PC-3 (cell line): ENCODE measurements around the gene MPL. TPM values are rescaled to one million over a fixed set of nuclear protein-coding genes. Genes with fewer than 3 reads are reported as not detected.

Experiments
- ATAC-seq: fragments of 200-7000 bp; cut with Tn5 transposase; 2 replicates; pipeline ENCODE4 v1.9.1; 2020; ENCODE audit warnings: mild to moderate bottlenecking, moderate library complexity
- BruUV-seq: library from RNA; stranded (reverse); fragments of 400-500 nt; replicated peaks from 2 replicates; lab custom pipeline; 2021; lab: Mats Ljungman, UMichigan
- CTCF ChIA-PET: fragments of 300-600 bp; sonication (Branson Sonifier 250); formaldehyde crosslinking; loops from one replicate; lab custom pipeline; 2022; ENCODE audit warnings: antibody characterized with exemption; lab: Charles Lee
- POLR2A ChIA-PET: fragments of 300-600 bp; sonication (Branson Sonifier 250); formaldehyde crosslinking; loops from one replicate; lab custom pipeline; 2022; ENCODE audit warnings: antibody characterized with exemption; ENCODE audit not compliant: unreplicated experiment; lab: Charles Lee
- DNase-seq: peaks from one replicate; pipeline ENCODE4 v3.0.0-alpha.2; 2015
- H2AFZ ChIP-seq: fragments of 300-600 bp; sonication (generic); 2 replicates; pipeline ENCODE4 v1.6.0; 2016; ENCODE audit warnings: antibody characterized with exemption, low read length
- H3F3A ChIP-seq: fragments of 300-600 bp; sonication (generic); one replicate; pipeline ENCODE4 v1.6.0; 2017; ENCODE audit warnings: antibody characterized with exemption, low read length, control low read depth, mild to moderate bottlenecking; ENCODE audit not compliant: unreplicated experiment
- H3K27ac ChIP-seq: fragments of 300-600 bp; sonication (generic); 2 replicates; pipeline ENCODE4 v1.5.1; 2016; ENCODE audit warnings: mild to moderate bottlenecking, low read length
- H3K27me3 ChIP-seq: fragments of 300-600 bp; sonication (generic); 2 replicates; pipeline ENCODE4 v1.6.1; 2016; ENCODE audit warnings: low read length, mixed read lengths
- H3K36me3 ChIP-seq: fragments of 300-600 bp; sonication (generic); 2 replicates; pipeline ENCODE4 v1.6.1; 2016; ENCODE audit warnings: low read depth, mixed run types, low read length, mixed read lengths
- H3K4me1 ChIP-seq: fragments of 300-600 bp; sonication (generic); 2 replicates; pipeline ENCODE4 v1.5.1; 2016; ENCODE audit warnings: low read length; ENCODE audit not compliant: insufficient read depth
- H3K4me2 ChIP-seq: fragments of 300-600 bp; sonication (generic); 2 replicates; pipeline ENCODE4 v1.6.0; 2016; ENCODE audit warnings: low read length
- H3K4me3 ChIP-seq: fragments of 300-600 bp; sonication (generic); 2 replicates; pipeline ENCODE4 v1.5.1; 2016; ENCODE audit warnings: mild to moderate bottlenecking, low read length, mixed read lengths
- H3K79me2 ChIP-seq: fragments of 300-600 bp; sonication (generic); 2 replicates; pipeline ENCODE4 v1.6.1; 2017; ENCODE audit warnings: low read length, mixed read lengths
- H3K9ac ChIP-seq: fragments of 300-600 bp; sonication (generic); 2 replicates; pipeline ENCODE4 v1.6.0; 2016; ENCODE audit warnings: mild to moderate bottlenecking, low read length
- H3K9me2 ChIP-seq: fragments of 300-600 bp; sonication (generic); replicated peaks from 2 replicates; pipeline ENCODE4 v1.6.1; 2016; ENCODE audit warnings: mixed run types, low read length, mixed read lengths
- H3K9me3 ChIP-seq: fragments of 300-600 bp; sonication (generic); 2 replicates; pipeline ENCODE4 v1.6.1; 2016; ENCODE audit warnings: low read length, mixed read lengths
- H4K20me1 ChIP-seq: fragments of 300-600 bp; sonication (generic); 2 replicates; pipeline ENCODE4 v1.6.1; 2016; ENCODE audit warnings: low read length, mixed read lengths
- EZH2 ChIP-seq: fragments of 300-600 bp; sonication (generic); IDR thresholded peaks from one replicate; pipeline ENCODE4 v1.6.1; 2017; ENCODE audit warnings: antibody characterized with exemption, mild to moderate bottlenecking, low read length; ENCODE audit not compliant: unreplicated experiment
- EZH2phosphoT487 ChIP-seq: fragments of 300-600 bp; sonication (generic); IDR thresholded peaks from 2 replicates; pipeline ENCODE4 v1.6.1; 2018; ENCODE audit warnings: mild to moderate bottlenecking, antibody characterized with exemption, low read length, borderline replicate concordance
- intact Hi-C: fragments of 100-400 bp; cut with micrococcal nuclease; formaldehyde crosslinking; loops from 2 replicates; pipeline ENCODE4 v1.9.0; 2023
- total RNA-seq: library from RNA; depleted of rRNA; stranded (reverse); fragments of >200 nt; gene quantifications from 2 replicates; pipeline ENCODE4 v1.2.3, GENCODE V29; 2014
- TF ChIP-seq, protein P1 (sequence below): fragments of 300-600 bp; sonication (generic); conservative IDR thresholded peaks from 2 replicates; pipeline ENCODE4 v1.5.1; 2017; ENCODE audit warnings: antibody characterized with exemption, low read depth, mild to moderate bottlenecking, low read length

Gene MPL
- total RNA-seq, 1 experiment from 2014 or later = not detected

DNA sequence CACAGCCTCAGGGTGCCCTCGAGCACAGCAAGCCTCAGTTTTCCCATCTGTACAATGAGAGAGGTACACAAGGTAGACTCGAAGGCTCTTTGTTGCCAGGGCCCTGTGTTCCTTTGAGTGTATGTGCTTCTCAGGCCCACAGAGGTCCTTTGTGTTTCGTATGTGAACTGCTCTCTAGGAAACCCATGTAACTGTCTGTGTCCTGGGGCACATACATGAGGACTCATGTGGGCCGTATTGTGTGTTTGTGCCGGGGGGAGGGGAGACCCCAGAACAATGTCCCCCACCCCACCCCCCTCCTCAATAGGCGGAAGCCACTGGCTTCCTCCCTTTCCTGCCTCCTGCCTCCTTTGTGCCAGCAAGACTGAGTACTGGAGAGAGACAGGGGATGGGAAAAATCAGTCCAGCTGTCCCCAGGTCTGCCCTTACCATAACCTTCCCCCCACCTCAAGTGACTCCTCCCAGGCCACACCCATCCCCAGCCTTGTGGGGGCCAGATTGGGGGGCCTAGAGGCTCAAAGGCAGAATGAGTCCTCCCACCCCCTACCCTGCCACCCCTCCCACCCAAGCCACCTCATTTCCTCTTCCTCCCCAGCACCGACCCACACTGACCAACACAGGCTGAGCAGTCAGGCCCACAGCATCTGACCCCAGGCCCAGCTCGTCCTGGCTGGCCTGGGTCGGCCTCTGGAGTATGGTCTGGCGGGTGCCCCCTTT, 37.1 kb upstream of the MPL start, which contains the start of gene TIE1:
TSS of gene TIE1 (plus strand) at position 605 of the 717 bp plus-strand sequence. CDS start at position 695, 90 bp downstream.
- BruUV-seq = no TSS peak
- Histone ChIP-seq H4K20me1 (no peaks in the 10 kb centered on the region), H3K4me3 (no peak within 1 kb of the TSS), H2AFZ (no peak within 1 kb of the TSS), H3K9me3 (no peaks in the 10 kb centered on the region), H3K79me2 (no peaks in the 10 kb centered on the region), H3K27me3 (no peaks in the 10 kb centered on the region), H3K4me1 (peaks cover under 1% of the 10 kb centered on the region; the same call in 1 of the 2 replicates), H3K9me2 (no peaks in the 10 kb centered on the region), H3K4me2 (no peak within 1 kb of the TSS), H3K9ac (no peak within 1 kb of the TSS), H3F3A (no peaks in the 10 kb centered on the region), H3K27ac (no peak within 1 kb of the TSS), H3K36me3 (no peaks in the 10 kb centered on the region)
- ChIA-PET CTCF (no interaction called here), POLR2A (no interaction called here)
- DNase-seq = no peak
- TF ChIP-seq, protein P1, sequence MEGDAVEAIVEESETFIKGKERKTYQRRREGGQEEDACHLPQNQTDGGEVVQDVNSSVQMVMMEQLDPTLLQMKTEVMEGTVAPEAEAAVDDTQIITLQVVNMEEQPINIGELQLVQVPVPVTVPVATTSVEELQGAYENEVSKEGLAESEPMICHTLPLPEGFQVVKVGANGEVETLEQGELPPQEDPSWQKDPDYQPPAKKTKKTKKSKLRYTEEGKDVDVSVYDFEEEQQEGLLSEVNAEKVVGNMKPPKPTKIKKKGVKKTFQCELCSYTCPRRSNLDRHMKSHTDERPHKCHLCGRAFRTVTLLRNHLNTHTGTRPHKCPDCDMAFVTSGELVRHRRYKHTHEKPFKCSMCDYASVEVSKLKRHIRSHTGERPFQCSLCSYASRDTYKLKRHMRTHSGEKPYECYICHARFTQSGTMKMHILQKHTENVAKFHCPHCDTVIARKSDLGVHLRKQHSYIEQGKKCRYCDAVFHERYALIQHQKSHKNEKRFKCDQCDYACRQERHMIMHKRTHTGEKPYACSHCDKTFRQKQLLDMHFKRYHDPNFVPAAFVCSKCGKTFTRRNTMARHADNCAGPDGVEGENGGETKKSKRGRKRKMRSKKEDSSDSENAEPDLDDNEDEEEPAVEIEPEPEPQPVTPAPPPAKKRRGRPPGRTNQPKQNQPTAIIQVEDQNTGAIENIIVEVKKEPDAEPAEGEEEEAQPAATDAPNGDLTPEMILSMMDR = no peak
- TF ChIP-seq EZH2 = no peak
- no peak for TF ChIP-seq EZH2phosphoT487
- no peak for ATAC-seq
- intact Hi-C loops = no loop called here

DNA sequence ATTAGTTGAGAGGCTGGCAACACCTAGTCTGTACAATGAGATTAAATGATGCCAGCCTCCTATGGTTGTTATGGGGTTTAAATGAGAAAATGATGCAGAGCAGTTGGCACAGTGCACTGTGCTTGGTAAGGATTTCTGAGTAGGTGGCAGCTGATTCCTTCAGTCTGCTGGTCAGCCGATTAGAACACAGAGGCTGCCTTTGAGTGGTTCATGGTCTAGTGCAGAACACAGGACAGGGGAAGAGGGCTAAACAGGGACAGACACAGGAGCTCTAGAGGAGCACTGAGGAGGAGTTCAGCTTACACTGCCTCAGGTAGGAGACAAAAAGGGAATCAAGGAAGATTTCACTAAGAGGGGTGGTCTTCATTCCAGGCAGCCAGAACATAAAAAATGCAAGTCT, 35.4 kb upstream of the MPL start:
- BruUV-seq = no TSS peak
- CTCF ChIA-PET = no interaction called here
- ATAC-seq (no peak), DNase-seq (no peak)
- Histone ChIP-seq H3K4me2 (no peak overlapping the region), H4K20me1 (no peaks in the 10 kb centered on the region), H3K9me3 (no peaks in the 10 kb centered on the region), H3K4me3 (no peak overlapping the region), H3K27ac (no peak overlapping the region), H2AFZ (no peak overlapping the region), H3K4me1 (no peaks in the 10 kb centered on the region), H3K9ac (no peak overlapping the region), H3F3A (no peaks in the 10 kb centered on the region), H3K9me2 (no peaks in the 10 kb centered on the region), H3K27me3 (no peaks in the 10 kb centered on the region), H3K36me3 (no peaks in the 10 kb centered on the region), H3K79me2 (no peaks in the 10 kb centered on the region)
- POLR2A ChIA-PET = no interaction called here
- TF ChIP-seq EZH2phosphoT487 (no peak), EZH2 (no peak)
- TF ChIP-seq, protein P1 = no peak
- intact Hi-C loops = no loop called here

DNA sequence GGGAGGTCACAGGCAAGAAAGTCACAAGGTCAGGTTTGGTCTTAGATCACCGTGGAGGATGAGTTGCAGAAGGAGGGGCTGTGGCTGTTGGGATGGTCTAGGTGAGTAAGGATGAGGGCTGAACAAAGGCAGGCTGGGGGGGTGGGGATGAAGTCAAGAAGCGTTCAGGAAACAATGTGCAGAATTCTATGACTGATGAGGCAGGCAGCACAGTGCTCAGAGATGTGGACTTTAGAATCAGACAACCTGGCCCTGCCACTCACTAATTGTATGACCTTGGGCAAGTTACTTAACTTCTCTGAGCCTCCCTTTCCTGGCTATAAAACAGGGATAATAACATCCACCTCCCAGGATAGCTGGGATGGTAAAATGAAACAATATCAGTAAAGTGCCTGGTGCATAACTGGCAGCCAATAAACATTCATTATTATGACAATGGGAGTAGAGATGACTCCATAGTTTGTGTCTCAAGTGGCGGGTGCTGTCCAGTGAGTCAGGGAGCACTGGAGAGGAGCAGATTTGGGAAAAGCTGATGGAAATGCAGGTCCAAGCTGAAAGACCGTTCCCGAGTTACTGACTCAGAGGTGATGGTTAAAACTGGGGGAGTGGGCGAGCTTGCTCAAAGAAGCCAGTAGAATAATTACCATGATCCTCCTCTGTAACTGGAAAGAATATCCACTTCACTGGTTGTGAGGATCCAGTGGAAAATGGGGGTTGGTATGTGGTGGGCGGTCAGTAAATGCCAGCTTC, 34.7 kb upstream of the MPL start:
- Histone ChIP-seq H3K9ac (no peak overlapping the region), H3K9me2 (no peaks in the 10 kb centered on the region), H3F3A (no peaks in the 10 kb centered on the region), H3K9me3 (no peaks in the 10 kb centered on the region), H3K4me2 (no peak overlapping the region), H3K4me1 (no peaks in the 10 kb centered on the region), H3K36me3 (no peaks in the 10 kb centered on the region), H3K27me3 (no peaks in the 10 kb centered on the region), H4K20me1 (no peaks in the 10 kb centered on the region), H3K27ac (no peak overlapping the region), H3K79me2 (no peaks in the 10 kb centered on the region), H2AFZ (no peak overlapping the region), H3K4me3 (no peak overlapping the region)
- intact Hi-C loops = no loop called here
- ChIA-PET POLR2A (no interaction called here), CTCF (no interaction called here)
- TF ChIP-seq EZH2phosphoT487 (no peak), EZH2 (no peak)
- TF ChIP-seq, protein P1 = no peak
- no peak for DNase-seq
- BruUV-seq = no TSS peak
- ATAC-seq = no peak
